ENCODE data around the gene HPCAL4.

DNA sequence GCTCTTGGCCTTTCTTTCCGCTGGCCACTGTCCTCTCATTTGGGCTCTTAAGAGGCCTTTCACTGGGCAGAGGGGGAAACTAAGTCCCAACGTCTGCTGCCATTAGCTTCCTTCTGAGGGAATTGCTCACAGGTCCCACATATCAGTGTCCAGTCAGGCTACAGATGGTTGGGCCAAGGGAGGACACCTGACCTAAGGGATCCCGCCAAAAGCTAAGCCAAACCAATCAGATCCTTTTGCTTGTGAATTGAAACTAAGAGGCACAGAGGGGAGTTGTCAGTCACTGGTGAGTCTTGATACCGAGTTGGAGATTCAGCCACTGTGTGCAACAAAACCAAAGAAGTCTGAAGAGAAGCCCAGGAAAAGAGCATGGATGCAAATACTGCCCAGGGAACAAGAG lies 13.6 kb downstream of the HPCAL4 start:
- TF ChIP-seq CTCF (IDR thresholded peaks at IDR 0.05): no peak
- no peak for TF ChIP-seq EZH2phosphoT487 (IDR thresholded peaks at IDR 0.05)

Data from neural progenitor cell (in vitro differentiated cells).